Heart left ventricle (tissue), 16 donors: Measurements from ENCODE around the gene RPA1. TPM values are rescaled to one million over a fixed set of nuclear protein-coding genes. Genes with fewer than 3 reads are reported as not detected.

Experiments
- ATAC-seq, 4 donors: fragments of 200-7000 bp; cut with Tn5 transposase; one replicate each; pipeline ENCODE4 v1.9.1; 2020 to 2022; ENCODE audit warnings: moderate library complexity in 4 of 4, mild to moderate bottlenecking in 3 of 4, moderate number of reproducible peaks in 1 of 4
- DNase-seq, 5 donors: peaks; one replicate each; pipeline ENCODE4 v3.0.0-alpha.2; 2020
- H3K27ac ChIP-seq, 12 donors: fragments of 200-600 bp; sonication (generic) in 4 of 12; one replicate each; pipeline versions ENCODE4 v1.5.0 to v1.8.0; 2016 to 2022; ENCODE audit warnings: mild to moderate bottlenecking in 2 of 12
- H3K27me3 ChIP-seq, 9 donors: fragments of 200-600 bp; sonication (generic) in 2 of 9; one replicate each; pipeline versions ENCODE4 v1.5.1 to v1.8.0; 2016 to 2022; ENCODE audit warnings: mild to moderate bottlenecking in 3 of 9
- H3K36me3 ChIP-seq, 9 donors: fragments of 200-600 bp; sonication (generic) in 2 of 9; one replicate each; pipeline versions ENCODE4 v1.5.0 to v1.8.0; 2018 to 2022; ENCODE audit warnings: mild to moderate bottlenecking in 2 of 9
- H3K4me1 ChIP-seq, 12 donors: fragments of 200-600 bp; sonication (generic) in 4 of 12; one replicate each; pipeline versions ENCODE4 v1.5.0 to v1.8.0; 2016 to 2022; ENCODE audit warnings: mild to moderate bottlenecking in 3 of 12
- H3K4me3 ChIP-seq, 12 donors: fragments of 200-600 bp; sonication (generic) in 4 of 12; one replicate each; pipeline versions ENCODE4 v1.5.0 to v1.8.0; 2017 to 2022; ENCODE audit warnings: mild to moderate bottlenecking in 9 of 12, moderate library complexity in 4 of 12
- H3K9me3 ChIP-seq, 12 donors: fragments of 200-600 bp; sonication (generic) in 4 of 12; one replicate each; pipeline versions ENCODE4 v1.5.0 to v1.8.0; 2016 to 2022; ENCODE audit warnings: mild to moderate bottlenecking in 1 of 12
- CTCF ChIP-seq, 12 donors: fragments of 200-600 bp; sonication (generic) in 4 of 12; IDR thresholded peaks; one replicate each; pipeline versions ENCODE4 v1.5.0 to v1.8.0; 2018 to 2022; ENCODE audit warnings: antibody characterized with exemption in 12 of 12, mild to moderate bottlenecking in 5 of 12
- POLR2A ChIP-seq, 2 donors: fragments of 450-650 bp; IDR thresholded peaks; one replicate each; pipeline ENCODE4 v1.6.1; 2017; ENCODE audit warnings: antibody characterized with exemption in 2 of 2, mild to moderate bottlenecking in 2 of 2, moderate library complexity in 2 of 2
- WGBS, 4 donors: extraction: QIAGEN DNeasy Blood & Tissue Kit in 2 of 4; methylation state at CpG; one replicate each; pipeline versions ENCODE4 v1.1.5 to v1.1.7; 2013 to 2018; 5-methylcytosine and 5-hydroxymethylcytosine counted together
- intact Hi-C, 10 donors: fragments of 100-400 bp; cut with DNase I; formaldehyde crosslinking; loops; one replicate each; pipeline versions ENCODE4 v1.11.1 to v1.14.2; 2022
- polyA plus RNA-seq, 2 donors: library from polyadenylated mRNA; stranded (reverse); fragments of 200-250 nt; gene quantifications; one replicate each; pipeline ENCODE4 v1.2.3, GENCODE V29; 2013
- total RNA-seq, 9 donors: library from RNA; depleted of rRNA in 2 of 9; stranded (reverse); fragments of >200 nt in 2 of 9; fragmentation: NEBNext Ultra II Directional in 3 of 9; extraction: Animal tissue kit (Norgen Biotek cat#: 25700) in 3 of 9; gene quantifications; one replicate each; pipeline versions ENCODE4 v1.1.0 to v1.2.4, GENCODE V29; 2016 to 2023
- donor health status: ischemic (EF 13 %, LVEDD 7.1; RV severe dilation, severe dysfunction).
- donor health status: healthy with polysubstance abuse.
- donor health status: DM: no; HTN: yes; CAD: no.
- donor health status: DM: no; HTN: no; CAD: no.
- donor health status: ischemic (EF 25% LVEDD 6.9; RV normal size, moderate dysfunction).
- donor health status: ischemic (EF 25% LVEDD 5.7; RV mildly dilated, moderate dysfunction).
- donor health status: healthy.
- donor health status: DM: yes; HTN: yes; CAD: no.
- donor health status: ischemic (EF 35%, LVEDD 5.7; RV mildly dilated, moderate dysfunction).
- donor health status: nonischemic (EF 11% LVEDD 7.7; RV severe dilation, severe dysfunction).
- donor health status: DM: yes; HTN: yes; CAD: no.
- donor health status: PGD.
- donor health status: ischemic (EF 29% LVEDD 5.4; RV normal size, mild dysfunction).
- donor health status: nonischemic (EF 23%, LVEDD 6.1; RV moderate dilation, normal function).

Gene RPA1
- total and polyA plus RNA-seq, 11 donors, result 10.4 to 87.4 (median 57.3) TPM

DNA sequence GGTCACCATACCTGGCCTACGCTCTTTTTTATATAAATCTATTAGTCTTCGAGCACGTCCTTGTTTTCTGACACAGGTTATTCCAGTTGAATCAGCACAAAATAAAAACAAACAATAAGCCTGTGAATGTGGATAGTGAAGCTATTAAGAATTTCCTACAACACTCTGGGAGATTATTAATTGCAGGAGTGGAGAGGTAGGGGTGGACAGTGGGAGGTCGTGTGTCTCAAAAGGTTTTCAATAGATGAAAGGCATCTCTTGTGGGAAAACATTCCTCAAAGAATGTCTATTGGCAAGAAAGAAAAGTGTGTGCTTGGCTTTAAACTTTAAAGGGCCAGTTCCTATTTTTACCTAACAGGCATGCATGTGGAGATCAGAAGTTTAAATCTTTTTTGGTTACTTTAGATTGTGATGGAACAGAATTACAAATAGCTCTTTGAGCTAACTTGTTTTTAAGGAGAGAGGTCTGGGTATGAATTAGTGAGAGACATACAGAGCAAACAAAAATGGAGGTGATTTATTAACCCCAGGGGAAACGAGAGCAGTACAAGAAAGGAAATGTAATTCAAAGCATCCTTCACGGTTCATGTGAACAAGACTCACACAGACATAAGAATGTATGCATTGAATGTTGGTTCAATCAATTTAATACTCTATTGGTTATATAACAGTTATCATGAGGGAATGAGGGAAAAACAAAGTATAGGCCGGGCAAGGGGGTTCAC lies 9.1 kb upstream of the RPA1 start:
- Histone ChIP-seq H3K4me3 (no peak overlapping the region), H3K27me3 (no peaks in the 10 kb centered on the region), H3K36me3 (peaks cover 0 to 52% (median 35%) of the 10 kb centered on the region in 9 donors), H3K4me1 (peaks cover 0 to 9% (median 0%) of the 10 kb centered on the region in 12 donors), H3K9me3 (no peaks in the 10 kb centered on the region), H3K27ac (peak overlapping the region in 1 of 12 donors; percentile 6)
- intact Hi-C loops, result no loop called here
- 80 to 86% (median 82%) methylated on average over 7 of the region's 7 CpGs for WGBS, 4 donors
- TF ChIP-seq POLR2A (IDR thresholded peaks at IDR 0.05), result no peak
- TF ChIP-seq CTCF (IDR thresholded peaks at IDR 0.05), result no peak
- ATAC-seq (no peak), DNase-seq (no peak)

DNA sequence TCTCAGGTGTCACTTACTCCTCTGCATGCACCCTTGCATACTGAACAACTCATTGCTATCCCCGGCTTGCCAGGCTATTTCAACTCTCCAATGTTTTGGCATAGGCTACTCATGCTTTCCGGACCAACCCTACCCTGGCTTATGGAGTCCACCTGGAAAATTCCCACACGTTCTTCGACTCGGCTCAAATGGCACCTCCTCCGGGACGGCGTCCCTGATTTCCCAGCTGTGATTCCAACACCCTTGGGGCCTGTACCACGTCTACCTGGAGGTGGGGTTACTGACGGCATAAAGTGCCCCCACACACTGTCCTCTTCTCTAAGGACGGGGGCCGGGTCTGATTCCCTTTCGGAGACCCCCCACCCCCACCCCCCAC lies 601 bp upstream of the RPA1 start:
- no peak for TF ChIP-seq CTCF (IDR thresholded peaks at IDR 0.05)
- TF ChIP-seq POLR2A (IDR thresholded peaks at IDR 0.05), result no peak
- 0 to 2% (median 1%) methylated on average over 13 of the region's 13 CpGs for WGBS, 4 donors
- H3K4me1 ChIP-seq, result peaks cover 0 to 41% (median 14%) of the 10 kb centered on the region in 12 donors
- DNase-seq (peak in 1 of 5 donors; percentile 22), ATAC-seq (peak in 2 of 4 donors; percentile 19 to 47)
- peak overlapping the region in 11 of 12 donors; percentile 75 to 91 (median 87) for H3K27ac ChIP-seq
- peak overlapping the region; percentile 46 to 97 (median 82) for H3K4me3 ChIP-seq
- peaks cover 0 to 47% (median 36%) of the 10 kb centered on the region in 9 donors for H3K36me3 ChIP-seq
- H3K27me3 ChIP-seq, result no peaks in the 10 kb centered on the region
- H3K9me3 ChIP-seq, result no peaks in the 10 kb centered on the region
- intact Hi-C loops, result no loop called here

GRCh38 chr17:1830288-1830687 lies 483 bp downstream of the RPA1 start:
- Histone ChIP-seq H3K36me3 (peaks cover 0 to 45% (median 31%) of the 10 kb centered on the region in 9 donors), H3K4me3 (peak overlapping the region; percentile 46 to 97 (median 82)), H3K27ac (peak overlapping the region in 11 of 12 donors; percentile 70 to 91 (median 87)), H3K27me3 (no peaks in the 10 kb centered on the region), H3K4me1 (peaks cover 0 to 46% (median 14%) of the 10 kb centered on the region in 12 donors), H3K9me3 (no peaks in the 10 kb centered on the region)
- intact Hi-C loops, result no loop called here
- 1 to 3% (median 1%) methylated on average over 11 of the region's 11 CpGs for WGBS, 4 donors
- DNase-seq, result no peak
- no peak for ATAC-seq
- no peak for TF ChIP-seq CTCF (IDR thresholded peaks at IDR 0.05)
- TF ChIP-seq POLR2A (IDR thresholded peaks at IDR 0.05), result no peak

GRCh38 chr17:1834380-1835149 lies 4.8 kb downstream of the RPA1 start:
- H3K9me3 ChIP-seq, result no peaks in the 10 kb centered on the region
- ATAC-seq, result no peak
- H3K27me3 ChIP-seq, result no peaks in the 10 kb centered on the region
- 87 to 90% (median 89%) methylated on average over 12 of the region's 12 CpGs for WGBS, 4 donors
- peaks cover 0 to 34% (median 8%) of the 10 kb centered on the region in 12 donors for H3K4me1 ChIP-seq
- peaks cover 0 to 46% (median 10%) of the 10 kb centered on the region in 9 donors for H3K36me3 ChIP-seq
- TF ChIP-seq CTCF (IDR thresholded peaks at IDR 0.05), result no peak
- TF ChIP-seq POLR2A (IDR thresholded peaks at IDR 0.05), result no peak
- H3K27ac ChIP-seq, result no peak overlapping the region
- H3K4me3 ChIP-seq, result no peak overlapping the region
- no peak for DNase-seq
- intact Hi-C loops, result no loop called here
